Mesenchymal stem cell (in vitro differentiated cells and primary cell): ENCODE data around the gene MPC2.

Experiments used
- DNase-seq: peaks from one replicate; pipeline ENCODE4 v3.0.0-alpha.2; 2013
- H2AFZ ChIP-seq: one replicate; pipeline ENCODE4 v1.6.1; 2013; ENCODE audit warnings: low read depth, mild to moderate bottlenecking, control low read depth, inconsistent platforms, low read length, moderate library complexity
- H2AK5ac ChIP-seq: 2 replicates; pipeline ENCODE4 v1.6.1; 2013; ENCODE audit warnings: low read length, moderate library complexity, mild to moderate bottlenecking, inconsistent platforms; ENCODE audit not compliant: severe bottlenecking
- H2BK120ac ChIP-seq: one replicate; pipeline ENCODE4 v1.6.1; 2013; ENCODE audit warnings: low read depth, mild to moderate bottlenecking, inconsistent platforms, low read length, moderate library complexity
- H2BK12ac ChIP-seq, 2 experiments: one replicate each; pipeline ENCODE4 v1.6.1; 2013; ENCODE audit warnings: inconsistent platforms in 2 of 2, low read length in 2 of 2, mild to moderate bottlenecking in 2 of 2, moderate library complexity in 2 of 2, control low read depth in 1 of 2
- H2BK15ac ChIP-seq: one replicate; pipeline ENCODE4 v1.6.1; 2013; ENCODE audit warnings: mild to moderate bottlenecking, low read depth, inconsistent platforms; ENCODE audit not compliant: poor library complexity, severe bottlenecking
- H2BK5ac ChIP-seq: 2 replicates; pipeline ENCODE4 v1.6.1; 2013; ENCODE audit warnings: low read depth, mild to moderate bottlenecking, low read length, control low read depth, inconsistent platforms; ENCODE audit not compliant: poor library complexity, severe bottlenecking
- H3K14ac ChIP-seq, 2 experiments: one replicate each; pipeline ENCODE4 v1.6.1; 2013; ENCODE audit warnings: inconsistent platforms in 2 of 2, low read length in 2 of 2, control low read depth in 1 of 2, mild to moderate bottlenecking in 1 of 2, moderate library complexity in 1 of 2
- H3K18ac ChIP-seq, 2 experiments: one replicate each; pipeline ENCODE4 v1.6.1; 2013; ENCODE audit warnings: inconsistent platforms in 2 of 2, low read length in 2 of 2, control low read depth in 1 of 2, low read depth in 1 of 2, mild to moderate bottlenecking in 1 of 2
- H3K23ac ChIP-seq, 2 experiments: one replicate each; pipeline ENCODE4 v1.6.1; 2013; ENCODE audit warnings: inconsistent platforms in 2 of 2, low read length in 2 of 2, mild to moderate bottlenecking in 2 of 2, moderate library complexity in 2 of 2, control low read depth in 1 of 2
- H3K27ac ChIP-seq: 2 replicates; pipeline ENCODE4 v1.5.1; 2013; ENCODE audit warnings: mild to moderate bottlenecking, moderate library complexity, low read length, control low read depth, inconsistent platforms; ENCODE audit not compliant: poor library complexity, severe bottlenecking
- H3K27me3 ChIP-seq, 2 experiments: 2 replicates each; pipeline versions ENCODE4 v1.6.1 to v1.7.0; 2013; ENCODE audit warnings: low read length in 2 of 2, mild to moderate bottlenecking in 2 of 2, moderate library complexity in 2 of 2, control low read depth in 1 of 2, inconsistent platforms in 1 of 2; ENCODE audit not compliant: control insufficient read depth in 1 of 2, insufficient read depth in 1 of 2
- H3K36me3 ChIP-seq, 2 experiments: 2 replicates each; pipeline versions ENCODE4 v1.6.1 to v1.7.0; 2013; ENCODE audit warnings: low read length in 2 of 2, control low read depth in 1 of 2, inconsistent platforms in 1 of 2, low read depth in 1 of 2, mild to moderate bottlenecking in 1 of 2; ENCODE audit not compliant: insufficient read depth in 2 of 2, control insufficient read depth in 1 of 2
- H3K4ac ChIP-seq, 2 experiments: one replicate each; pipeline ENCODE4 v1.6.1; 2013; ENCODE audit warnings: inconsistent platforms in 2 of 2, low read length in 2 of 2, mild to moderate bottlenecking in 2 of 2, moderate library complexity in 2 of 2, control low read depth in 1 of 2, low read depth in 1 of 2
- H3K4me1 ChIP-seq: 2 replicates; pipeline ENCODE4 v1.6.1; 2013; ENCODE audit warnings: low read depth, low read length, control low read depth; ENCODE audit not compliant: control insufficient read depth, insufficient read depth
- H3K4me2 ChIP-seq: 2 replicates; pipeline ENCODE4 v1.6.1; 2013; ENCODE audit warnings: low read length, mild to moderate bottlenecking, inconsistent platforms; ENCODE audit not compliant: poor library complexity, severe bottlenecking
- H3K4me3 ChIP-seq, 2 experiments: 2 replicates each; pipeline versions ENCODE4 v1.5.1 to v1.7.0; 2013; ENCODE audit warnings: low read length in 2 of 2, mild to moderate bottlenecking in 2 of 2, control low read depth in 1 of 2, low read depth in 1 of 2; ENCODE audit not compliant: insufficient read depth in 1 of 2
- H3K79me1 ChIP-seq: replicated peaks from 2 replicates; pipeline ENCODE4 v1.6.1; 2013; ENCODE audit warnings: mild to moderate bottlenecking, control low read depth, low read length, inconsistent platforms; ENCODE audit not compliant: poor library complexity, severe bottlenecking
- H3K9ac ChIP-seq: 2 replicates; pipeline ENCODE4 v1.7.0; 2013; ENCODE audit warnings: mild to moderate bottlenecking, low read length, moderate library complexity
- H3K9me3 ChIP-seq: 2 replicates; pipeline ENCODE4 v1.7.0; 2013; ENCODE audit warnings: mild to moderate bottlenecking, low read length; ENCODE audit not compliant: control insufficient read depth
- H4K8ac ChIP-seq: one replicate; pipeline ENCODE4 v1.6.1; 2013; ENCODE audit warnings: inconsistent platforms, mild to moderate bottlenecking, low read length, moderate library complexity
- H4K91ac ChIP-seq: one replicate; pipeline ENCODE4 v1.6.1; 2013; ENCODE audit warnings: mild to moderate bottlenecking, low read length, inconsistent platforms
- WGBS: methylation state at CpG from one replicate; pipeline ENCODE4 v1.1.7; 2013; ENCODE audit warnings: mixed read lengths; 5-methylcytosine and 5-hydroxymethylcytosine counted together

Gene MPC2

DNA sequence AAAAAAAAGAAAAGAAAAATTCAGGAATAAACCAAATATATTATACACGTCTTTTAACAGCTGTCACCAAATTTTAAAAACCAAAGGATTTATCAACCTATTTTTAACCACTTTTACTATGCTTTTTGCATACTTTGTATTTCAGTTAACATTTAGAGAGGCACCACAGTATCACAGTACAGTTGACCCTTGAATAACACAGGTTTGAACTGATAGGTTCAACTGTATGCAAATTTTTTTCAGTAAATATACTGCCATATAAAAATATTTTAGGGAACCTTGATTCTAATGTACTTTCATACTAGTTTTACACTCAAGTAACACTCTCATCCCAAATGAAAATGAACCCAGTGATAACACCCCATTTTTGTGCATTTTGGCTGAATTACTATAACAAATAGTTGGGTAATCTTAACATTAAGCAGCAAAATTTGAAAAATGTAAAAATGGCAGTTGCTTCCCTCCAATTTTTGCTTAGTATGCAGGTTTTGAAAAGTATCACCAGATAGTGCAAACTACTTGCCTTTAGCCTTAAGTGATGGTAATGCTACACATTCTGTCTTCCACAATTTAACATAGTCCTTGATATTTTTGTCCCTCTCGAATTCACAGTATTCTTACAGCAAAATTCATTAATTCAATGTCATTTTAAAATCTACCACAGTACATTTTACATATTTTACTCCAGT, 12.2 kb downstream of the MPC2 start:
- Histone ChIP-seq H3K36me3 (peaks cover 0 to 15% of the 10 kb centered on the region in 2 experiments), H2AFZ (no peak overlapping the region), H3K4me3 (no peak overlapping the region), H4K8ac (no peak overlapping the region), H2BK5ac (no peak overlapping the region), H2BK12ac (no peak overlapping the region), H3K23ac (no peak overlapping the region), H3K9me3 (no peaks in the 10 kb centered on the region), H4K91ac (no peak overlapping the region), H2BK120ac (no peak overlapping the region), H3K4me1 (peaks cover 6% of the 10 kb centered on the region), H3K4me2 (no peak overlapping the region), H2BK15ac (no peak overlapping the region), H2AK5ac (no peak overlapping the region), H3K27ac (no peak overlapping the region), H3K4ac (no peak overlapping the region), H3K9ac (no peak overlapping the region), H3K79me1 (peaks cover 6% of the 10 kb centered on the region), H3K27me3 (no peaks in the 10 kb centered on the region), H3K18ac (no peak overlapping the region), H3K14ac (no peak overlapping the region)
- WGBS, result 98% methylated on average over 2 of the region's 2 CpGs
- DNase-seq, result no peak

DNA sequence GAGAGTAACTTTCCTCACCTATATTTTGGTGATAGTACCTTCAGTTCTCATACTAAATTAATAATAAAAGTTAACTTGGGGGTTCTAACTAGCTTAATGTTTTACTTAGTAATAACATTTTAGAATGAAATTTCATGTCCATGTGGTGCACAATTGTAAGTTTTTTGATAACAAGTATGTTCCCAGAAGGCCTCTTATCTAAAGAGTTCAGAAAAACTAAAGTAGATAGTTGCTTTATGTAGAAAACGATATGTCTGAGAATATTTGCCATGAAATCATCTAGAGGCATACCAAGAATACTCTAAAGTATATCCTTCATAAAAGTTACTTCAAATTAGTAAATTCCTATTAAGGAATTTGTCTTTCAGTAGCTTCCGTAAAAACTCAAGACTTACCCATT, 12.8 kb downstream of the MPC2 start:
- no peak overlapping the region for H3K4ac ChIP-seq
- no peak overlapping the region for H3K18ac ChIP-seq
- DNase-seq, result no peak
- no peak overlapping the region for H2AFZ ChIP-seq
- 100% methylated on average over 1 of the region's 2 CpGs for WGBS
- no peak overlapping the region for H3K4me3 ChIP-seq
- H2BK12ac ChIP-seq, result no peak overlapping the region
- H4K8ac ChIP-seq, result no peak overlapping the region
- no peak overlapping the region for H2BK15ac ChIP-seq
- no peak overlapping the region for H2BK5ac ChIP-seq
- no peak overlapping the region for H3K27ac ChIP-seq
- H3K27me3 ChIP-seq, result no peaks in the 10 kb centered on the region
- H3K4me2 ChIP-seq, result no peak overlapping the region
- no peak overlapping the region for H4K91ac ChIP-seq
- peaks cover 6% of the 10 kb centered on the region for H3K79me1 ChIP-seq
- H3K9ac ChIP-seq, result no peak overlapping the region
- peaks cover 5% of the 10 kb centered on the region for H3K4me1 ChIP-seq
- H3K23ac ChIP-seq, result no peak overlapping the region
- no peak overlapping the region for H2BK120ac ChIP-seq
- no peaks in the 10 kb centered on the region for H3K9me3 ChIP-seq
- no peak overlapping the region for H2AK5ac ChIP-seq
- no peak overlapping the region for H3K14ac ChIP-seq
- H3K36me3 ChIP-seq, result peaks cover 0 to 21% of the 10 kb centered on the region in 2 experiments

DNA sequence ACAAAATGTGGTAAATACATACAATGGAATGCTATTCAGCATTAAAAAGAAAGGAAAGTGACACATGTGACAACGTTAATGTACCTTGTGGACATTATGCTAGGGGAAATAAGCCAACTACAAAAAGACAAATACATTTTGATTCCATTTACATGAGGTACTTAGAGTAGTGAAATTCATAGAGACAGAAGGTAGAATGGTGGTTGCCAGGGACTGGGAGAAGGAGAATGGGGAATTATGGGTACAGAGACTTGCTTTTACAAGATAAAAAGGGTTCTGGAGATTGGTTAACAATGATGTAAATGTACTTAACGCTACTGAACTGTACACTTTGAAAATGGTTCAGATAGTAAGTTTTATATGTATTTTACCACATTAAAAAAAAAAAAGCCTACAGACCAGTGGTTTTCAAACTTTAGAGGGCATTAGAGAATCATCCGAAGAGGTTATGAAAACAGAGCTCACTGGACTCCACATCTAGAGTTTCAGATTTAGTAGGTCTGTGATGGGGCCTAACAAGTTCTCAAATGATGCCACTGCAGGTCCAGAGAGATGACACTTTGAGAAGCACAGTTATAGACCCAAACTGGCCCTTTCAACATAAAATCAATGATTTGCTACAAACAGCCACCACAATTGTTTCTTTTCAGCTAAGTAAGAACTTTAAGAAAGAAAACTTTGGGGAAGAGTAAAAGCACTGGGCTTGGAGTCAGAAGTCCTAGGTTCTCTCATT, 13.4 kb downstream of the MPC2 start:
- no peak overlapping the region for H3K4me3 ChIP-seq
- no peaks in the 10 kb centered on the region for H3K27me3 ChIP-seq
- H2BK120ac ChIP-seq, result no peak overlapping the region
- H3K4me2 ChIP-seq, result no peak overlapping the region
- no peak overlapping the region for H3K4ac ChIP-seq
- H3K27ac ChIP-seq, result no peak overlapping the region
- H2BK15ac ChIP-seq, result no peak overlapping the region
- no peak overlapping the region for H3K14ac ChIP-seq
- H3K9me3 ChIP-seq, result no peaks in the 10 kb centered on the region
- H3K9ac ChIP-seq, result no peak overlapping the region
- no peak overlapping the region for H3K18ac ChIP-seq
- no peak overlapping the region for H2BK12ac ChIP-seq
- H3K23ac ChIP-seq, result no peak overlapping the region
- no peak overlapping the region for H2BK5ac ChIP-seq
- peaks cover 2% of the 10 kb centered on the region for H3K4me1 ChIP-seq
- no peak overlapping the region for H2AFZ ChIP-seq
- H2AK5ac ChIP-seq, result no peak overlapping the region
- DNase-seq, result no peak
- WGBS, result 88% methylated on average over 1 of the region's 3 CpGs
- peaks cover 6% of the 10 kb centered on the region for H3K79me1 ChIP-seq
- no peak overlapping the region for H4K91ac ChIP-seq
- no peak overlapping the region for H4K8ac ChIP-seq
- peaks cover 0 to 24% of the 10 kb centered on the region in 2 experiments for H3K36me3 ChIP-seq

DNA sequence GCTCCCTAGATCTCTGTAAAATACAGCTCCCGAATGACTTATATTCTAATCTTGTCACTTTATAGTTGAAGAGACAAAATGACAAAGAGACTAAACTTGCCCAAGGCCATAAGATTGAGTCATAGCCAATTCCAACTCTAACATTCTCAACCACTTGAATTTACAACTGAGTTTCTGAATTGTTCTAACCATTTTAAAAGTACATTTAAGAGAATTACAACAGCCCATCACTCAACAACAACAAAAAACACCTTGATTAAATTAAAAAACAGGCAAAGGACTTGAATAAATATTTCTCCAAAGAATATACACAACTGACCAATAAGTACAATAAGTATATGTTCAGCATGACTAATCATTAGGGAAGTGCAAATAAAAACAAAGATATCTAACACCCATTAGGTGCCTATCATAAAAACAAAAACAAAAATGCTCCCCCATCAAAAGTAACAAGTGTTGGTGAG, 14.2 kb downstream of the MPC2 start:
- Histone ChIP-seq H4K8ac (no peak overlapping the region), H4K91ac (no peak overlapping the region), H3K36me3 (peaks cover 0 to 32% of the 10 kb centered on the region in 2 experiments), H3K14ac (no peak overlapping the region), H2AFZ (no peak overlapping the region), H3K27ac (no peak overlapping the region), H3K4me3 (no peak overlapping the region), H3K23ac (no peak overlapping the region), H2BK120ac (no peak overlapping the region), H3K4me1 (peaks cover 2% of the 10 kb centered on the region), H2BK12ac (no peak overlapping the region), H3K9me3 (no peaks in the 10 kb centered on the region), H2BK5ac (no peak overlapping the region), H3K18ac (no peak overlapping the region), H3K9ac (peak overlapping the region; percentile 78), H2BK15ac (no peak overlapping the region), H3K27me3 (no peaks in the 10 kb centered on the region), H3K4me2 (no peak overlapping the region), H3K79me1 (peaks cover 6% of the 10 kb centered on the region), H2AK5ac (no peak overlapping the region), H3K4ac (no peak overlapping the region)
- 90% methylated on average over 1 of the region's 1 CpG for WGBS
- no peak for DNase-seq
